Measurements from ENCODE around the gene RTN4RL1. TPM values are rescaled to one million over a fixed set of nuclear protein-coding genes. Genes with fewer than 3 reads are reported as not detected.

RTN4RL1 gene
- total and polyA plus RNA-seq, 2 of the 4 experiments (the other 2 are of a cell fraction), result under 0.01 to 0.03 TPM

DNA sequence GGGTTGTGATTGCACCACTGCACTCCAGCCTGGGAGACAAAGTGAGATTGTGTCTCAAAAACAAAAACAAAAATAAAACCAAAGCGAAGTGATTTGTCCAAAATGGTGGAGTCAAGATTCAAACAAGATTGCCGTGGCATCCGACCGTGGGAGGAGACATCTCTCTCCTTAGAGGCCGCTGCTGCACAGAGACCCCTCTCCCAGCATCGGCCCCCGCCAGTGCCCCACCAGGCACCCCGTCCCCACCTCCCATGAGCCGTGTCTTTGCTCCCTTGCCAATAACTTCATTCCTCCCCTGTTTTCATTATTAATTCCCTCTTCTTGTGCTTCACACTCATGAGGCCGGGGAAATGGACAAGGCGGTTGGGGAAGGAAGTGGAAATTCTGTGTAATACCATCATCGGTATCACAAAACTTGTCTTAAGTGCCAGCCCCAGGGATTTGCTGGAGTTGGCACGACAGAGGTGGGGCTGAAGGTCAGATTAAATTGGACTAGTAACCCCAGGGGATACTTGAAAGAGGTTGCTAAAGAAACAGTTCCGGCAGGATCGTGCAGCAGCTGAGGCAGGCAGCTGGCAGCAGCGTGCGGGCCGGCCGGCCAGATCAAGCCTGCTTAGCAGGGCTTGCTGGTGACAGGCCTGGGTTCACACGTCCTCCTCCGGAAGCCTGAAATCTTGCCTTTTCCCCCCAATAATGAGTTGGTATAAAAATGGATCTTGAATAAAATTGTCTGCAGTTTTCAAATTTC lies 66.8 kb downstream of the RTN4RL1 start:
- BruUV-seq (replicated peaks), result no TSS peak
- no peak overlapping the region for H3K56ac ChIP-seq (ENCODE audit: extremely low read depth, insufficient read depth, low read length)
- H3K4ac ChIP-seq (ENCODE audit: low read depth, low read length), result no peak overlapping the region
- no peak for ATAC-seq (ENCODE audit: low read depth)
- TF ChIP-seq, protein P1, sequence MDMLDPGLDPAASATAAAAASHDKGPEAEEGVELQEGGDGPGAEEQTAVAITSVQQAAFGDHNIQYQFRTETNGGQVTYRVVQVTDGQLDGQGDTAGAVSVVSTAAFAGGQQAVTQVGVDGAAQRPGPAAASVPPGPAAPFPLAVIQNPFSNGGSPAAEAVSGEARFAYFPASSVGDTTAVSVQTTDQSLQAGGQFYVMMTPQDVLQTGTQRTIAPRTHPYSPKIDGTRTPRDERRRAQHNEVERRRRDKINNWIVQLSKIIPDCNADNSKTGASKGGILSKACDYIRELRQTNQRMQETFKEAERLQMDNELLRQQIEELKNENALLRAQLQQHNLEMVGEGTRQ (IDR thresholded peaks at IDR 0.05; ENCODE audit: low read depth, low read length), result no peak
- TF ChIP-seq SMC3 (IDR thresholded peaks at IDR 0.05; ENCODE audit: low read depth, low read length) (no peak), NFE2L2 (IDR thresholded peaks at IDR 0.05; ENCODE audit: low read depth, low read length) (no peak), MAFK (IDR thresholded peaks at IDR 0.05; ENCODE audit: low read depth, low read length) (no peak), POLR2A (IDR thresholded peaks at IDR 0.05; ENCODE audit: low read depth, low read length) (no peak), RAD21 (IDR thresholded peaks at IDR 0.05; ENCODE audit: low read length) (no peak), MAZ (IDR thresholded peaks at IDR 0.05; ENCODE audit: borderline replicate concordance, low read depth, low read length) (no peak)
- no peak overlapping the region for H2BK5ac ChIP-seq (ENCODE audit: low read depth, low read length, poor library complexity, severe bottlenecking)
- H3K4me3 ChIP-seq (ENCODE audit: insufficient read depth, low read depth, low read length), result no peak overlapping the region
- H3K9ac ChIP-seq (ENCODE audit: low read depth, low read length), result no peak overlapping the region
- DNase-seq, result no peak
- 89% methylated on average over 6 of the region's 21 CpGs; no CpG with 5 or more reads in 1 of the 2 experiments for WGBS, 2 experiments (ENCODE audit: extremely low coverage in 2 of 2, insufficient read length in 1 of 2)
- peaks cover 4% of the 10 kb centered on the region; the same call in 1 of the 2 replicates for H3K4me1 ChIP-seq (ENCODE audit: control insufficient read depth, insufficient read depth, low read length)
- no peak overlapping the region for H3K27ac ChIP-seq (ENCODE audit: insufficient read depth, low read length)
- no peaks in the 10 kb centered on the region for H3K9me3 ChIP-seq (ENCODE audit: control insufficient read depth, insufficient read depth, low read length)
- no peak overlapping the region for H3K4me2 ChIP-seq (ENCODE audit: low read depth, low read length)
- H3K27me3 ChIP-seq (ENCODE audit: control insufficient read depth, insufficient read depth, low read length), result peaks cover 9% of the 10 kb centered on the region
- H4K91ac ChIP-seq (ENCODE audit: insufficient read depth, low read depth, low read length), result no peak overlapping the region
- H2BK15ac ChIP-seq (ENCODE audit: low read depth, low read length), result no peak overlapping the region
- ChIA-PET CTCF (no interaction called here), POLR2A (ENCODE audit: unreplicated experiment) (no interaction called here)
- no peak overlapping the region for H2AFZ ChIP-seq (replicated peaks; ENCODE audit: low read length, poor library complexity)
- H4K20me1 ChIP-seq (ENCODE audit: insufficient read depth, low read length), result no peaks in the 10 kb centered on the region
- H3K79me1 ChIP-seq (ENCODE audit: low read depth in 1 of 2, low read length in 2 of 2), result no peaks in the 10 kb centered on the region
- no peak overlapping the region for H2AK5ac ChIP-seq (ENCODE audit: low read depth, low read length)
- intact Hi-C loops (cut with micrococcal nuclease), result no loop called here
- H3K14ac ChIP-seq (replicated peaks; ENCODE audit: low read depth, low read length), result no peak overlapping the region
- in situ Hi-C loops (cut with MboI; ENCODE audit: low sequenced_read_pairs), result no loop called here
- H3K9me1 ChIP-seq (ENCODE audit: insufficient read depth, low read length), result no peaks in the 10 kb centered on the region
- no peak overlapping the region for H3K23ac ChIP-seq (ENCODE audit: low read depth, low read length)
- no peak overlapping the region for H4K8ac ChIP-seq (ENCODE audit: low read depth in 2 of 2, low read length in 2 of 2)
- H2BK120ac ChIP-seq (ENCODE audit: low read depth, low read length), result no peak overlapping the region
- no peak overlapping the region for H2BK20ac ChIP-seq (ENCODE audit: low read depth, low read length)
- H3K36me3 ChIP-seq (ENCODE audit: control insufficient read depth, insufficient read depth, low read length), result no peaks in the 10 kb centered on the region
- H2AK9ac ChIP-seq (replicated peaks; ENCODE audit: low read depth, low read length, poor library complexity), result no peak overlapping the region
- H3K18ac ChIP-seq (ENCODE audit: low read depth, low read length), result no peak overlapping the region
- dilution Hi-C loops (cut with HindIII; ENCODE audit: low sequenced_read_pairs, unreplicated experiment), result no loop called here
- no peak overlapping the region for H4K5ac ChIP-seq (ENCODE audit: low read depth, low read length)
